Endodermal cell (in vitro differentiated cells): ENCODE measurements around the gene NFATC2. TPM values are rescaled to one million over a fixed set of nuclear protein-coding genes. Genes with fewer than 3 reads are reported as not detected.

ENCODE experiments used
- DNase-seq: peaks from one replicate; pipeline ENCODE4 v3.0.0-alpha.2; 2017
- H3K27ac ChIP-seq: 2 replicates; pipeline ENCODE4 v1.5.1; 2013; ENCODE audit warnings: mild to moderate bottlenecking, low read depth, low read length, moderate library complexity
- H3K27me3 ChIP-seq: 2 replicates; pipeline ENCODE4 v1.6.1; 2013; ENCODE audit warnings: mild to moderate bottlenecking, low read length, moderate library complexity; ENCODE audit not compliant: insufficient read depth, control insufficient read depth, poor library complexity, severe bottlenecking
- H3K36me3 ChIP-seq: 2 replicates; pipeline ENCODE4 v1.7.0; 2013; ENCODE audit warnings: mild to moderate bottlenecking, low read length, moderate library complexity; ENCODE audit not compliant: control insufficient read depth, insufficient read depth
- H3K4me1 ChIP-seq: one replicate; pipeline ENCODE4 v1.7.0; 2013; ENCODE audit warnings: low read length; ENCODE audit not compliant: control insufficient read depth, insufficient read depth
- H3K4me3 ChIP-seq: 2 replicates; pipeline ENCODE4 v1.5.1; 2013; ENCODE audit warnings: mild to moderate bottlenecking, low read length, moderate library complexity
- H3K9ac ChIP-seq: 2 replicates; pipeline ENCODE4 v1.6.1; 2013; ENCODE audit warnings: mild to moderate bottlenecking, low read length, moderate library complexity; ENCODE audit not compliant: poor library complexity, severe bottlenecking; ENCODE audit errors: extremely low read depth
- H3K9me3 ChIP-seq: 2 replicates; pipeline ENCODE4 v1.6.1; 2013; ENCODE audit warnings: mild to moderate bottlenecking, low read length, moderate library complexity; ENCODE audit not compliant: control insufficient read depth
- H3K27ac Mint-ChIP-seq: 2 replicates; pipeline ENCODE4 v1.8.0; 2020; ENCODE audit warnings: mixed read lengths
- H3K27me3 Mint-ChIP-seq: 2 replicates; pipeline ENCODE4 v1.8.0; 2021; ENCODE audit warnings: mild to moderate bottlenecking, mixed read lengths; ENCODE audit not compliant: insufficient read depth
- H3K36me3 Mint-ChIP-seq: 2 replicates; pipeline ENCODE4 v1.8.0; 2020; ENCODE audit warnings: low read depth, mixed read lengths
- H3K4me1 Mint-ChIP-seq: 2 replicates; pipeline ENCODE4 v1.8.0; 2020; ENCODE audit warnings: mixed read lengths
- H3K4me3 Mint-ChIP-seq: 2 replicates; pipeline ENCODE4 v1.8.0; 2020; ENCODE audit warnings: mild to moderate bottlenecking, moderate library complexity, mixed read lengths
- H3K9me3 Mint-ChIP-seq: 2 replicates; pipeline ENCODE4 v1.8.0; 2020; ENCODE audit warnings: mild to moderate bottlenecking, mixed read lengths
- CTCF ChIP-seq: fragments of 200-600 bp; sonication (generic); conservative IDR thresholded peaks from 2 replicates; pipeline ENCODE4 v1.5.0; 2021; ENCODE audit warnings: antibody characterized with exemption, mild to moderate bottlenecking
- WGBS, 2 experiments: methylation state at CpG; one replicate each; pipeline versions ENCODE4 v1.1.5 to v1.1.7; 2013; ENCODE audit warnings: missing lambda C conversion rate in 2 of 2, mixed read lengths in 1 of 2; ENCODE audit not compliant: insufficient coverage in 1 of 2, insufficient read length in 1 of 2; 5-methylcytosine and 5-hydroxymethylcytosine counted together
- total RNA-seq, 2 donors: library from RNA; stranded (reverse); fragmentation: NEBNext Ultra II Directional in 1 of 2; extraction: Animal tissue kit (Norgen Biotek cat#: 25700) in 1 of 2; gene quantifications; 2 replicates in 1 of 2; 3 replicates in 1 of 2; pipeline ENCODE4 v1.2.1, GENCODE V29; 2021

The NFATC2 gene
- total RNA-seq, 2 donors from 2014 or later, result 1.5 to 2.1 TPM

GRCh38 chr20:51549474-51549873, 7.0 kb upstream of the NFATC2 start:
- Histone ChIP-seq H3K4me1 (no peaks in the 10 kb centered on the region), H3K4me3 (no peak overlapping the region), H3K27ac (no peak overlapping the region), H3K9ac (no peak overlapping the region), H3K9me3 (no peaks in the 10 kb centered on the region), H3K36me3 (no peaks in the 10 kb centered on the region), H3K27me3 (peaks cover 37% of the 10 kb centered on the region)
- Mint-ChIP-seq H3K27ac (no peak overlapping the region), H3K4me3 (no peak overlapping the region), H3K4me1 (no peaks in the 10 kb centered on the region), H3K36me3 (no peaks in the 10 kb centered on the region), H3K27me3 (peaks cover 55% of the 10 kb centered on the region), H3K9me3 (no peaks in the 10 kb centered on the region)
- no peak for TF ChIP-seq CTCF
- no peak for DNase-seq
- WGBS, 2 experiments, result 94 to 96% methylated on average over 4 of the region's 4 CpGs

DNA sequence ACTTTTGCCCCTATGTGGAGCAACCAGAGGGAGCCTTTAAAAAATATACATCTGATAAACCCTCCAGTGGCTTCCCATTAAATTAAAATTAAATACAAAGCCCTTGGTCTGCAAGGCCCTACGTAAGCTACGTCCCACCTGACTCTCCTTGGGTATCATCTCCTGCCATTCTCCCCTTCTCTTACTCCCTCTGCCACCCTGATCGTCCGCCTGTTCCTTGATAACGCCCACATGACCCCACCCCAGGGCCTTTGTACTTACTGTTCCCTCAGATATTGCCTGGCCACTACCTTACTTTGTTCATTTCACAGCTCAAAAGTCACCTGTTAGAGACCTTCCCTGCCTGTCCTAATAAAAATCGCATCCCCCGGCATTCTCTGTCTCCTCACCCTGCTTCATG, 5.4 kb upstream of the NFATC2 start:
- Mint-ChIP-seq H3K4me1 (peaks cover 5% of the 10 kb centered on the region), H3K27ac (no peak overlapping the region)
- no peak for TF ChIP-seq CTCF

GRCh38 chr20:51545515-51545914, 3.0 kb upstream of the NFATC2 start:
- no peak overlapping the region for H3K4me3 Mint-ChIP-seq
- peaks cover 66% of the 10 kb centered on the region for H3K27me3 Mint-ChIP-seq
- H3K36me3 Mint-ChIP-seq, result no peaks in the 10 kb centered on the region
- H3K4me3 ChIP-seq, result no peak overlapping the region
- WGBS, 2 experiments, result 78 to 94% methylated on average over 2 of the region's 2 CpGs
- TF ChIP-seq CTCF, result no peak
- H3K27ac Mint-ChIP-seq, result no peak overlapping the region
- H3K4me1 ChIP-seq, result peaks cover 6% of the 10 kb centered on the region
- H3K27ac ChIP-seq, result no peak overlapping the region
- peaks cover 53% of the 10 kb centered on the region for H3K27me3 ChIP-seq
- H3K9ac ChIP-seq, result no peak overlapping the region
- H3K36me3 ChIP-seq, result no peaks in the 10 kb centered on the region
- DNase-seq, result no peak
- peaks cover 18% of the 10 kb centered on the region for H3K4me1 Mint-ChIP-seq
- H3K9me3 ChIP-seq, result no peaks in the 10 kb centered on the region
- no peaks in the 10 kb centered on the region for H3K9me3 Mint-ChIP-seq

More for the DNA sequence above, 5.4 kb upstream of the NFATC2 start:
- Mint-ChIP-seq H3K9me3 (no peaks in the 10 kb centered on the region), H3K4me3 (no peak overlapping the region), H3K27me3 (peaks cover 64% of the 10 kb centered on the region), H3K36me3 (no peaks in the 10 kb centered on the region)
- no peaks in the 10 kb centered on the region for H3K9me3 ChIP-seq
- no peak overlapping the region for H3K27ac ChIP-seq
- no peak for DNase-seq
- WGBS, 2 experiments, result 80 to 90% methylated on average over 4 to 7 of the region's 7 CpGs
- no peak overlapping the region for H3K9ac ChIP-seq
- H3K27me3 ChIP-seq, result peaks cover 50% of the 10 kb centered on the region
- H3K36me3 ChIP-seq, result no peaks in the 10 kb centered on the region
- H3K4me3 ChIP-seq, result no peak overlapping the region
- no peaks in the 10 kb centered on the region for H3K4me1 ChIP-seq
